GM12878 (cell line): ENCODE measurements around the gene CTBP1. TPM values are rescaled to one million over a fixed set of nuclear protein-coding genes. Genes with fewer than 3 reads are reported as not detected.
A peak's percentile ranks its signal among the peaks of the same experiment; 100 is the strongest.

ENCODE experiments used
- ATF2 ChIP-seq: IDR thresholded peaks from 2 replicates; pipeline ENCODE4 v1.6.1; 2012; ENCODE audit warnings: low read length, inconsistent platforms
- CUX1 ChIP-seq: IDR thresholded peaks from 2 replicates; pipeline ENCODE4 v1.6.1; 2012; ENCODE audit warnings: improper control_type of control experiment, low read depth, low read length; ENCODE audit not compliant: insufficient replicate concordance
- ETV6 ChIP-seq, 2 experiments: fragments of 450-650 bp in 1 of 2; IDR thresholded peaks in 1 of 2; conservative IDR thresholded peaks in 1 of 2; 2 replicates each; pipeline ENCODE4 v1.6.1; 2014; ENCODE audit warnings: antibody characterized with exemption in 1 of 2, borderline replicate concordance in 1 of 2, low read depth in 1 of 2, mild to moderate bottlenecking in 1 of 2, moderate library complexity in 1 of 2
- IKZF1 ChIP-seq: fragments of 450-650 bp; conservative IDR thresholded peaks from 2 replicates; pipeline ENCODE4 v1.6.1; 2017; ENCODE audit warnings: antibody characterized with exemption, mild to moderate bottlenecking
- MTA2 ChIP-seq: fragments of 450-650 bp; IDR thresholded peaks from 2 replicates; pipeline ENCODE4 v1.6.1; 2016; ENCODE audit warnings: low read depth, mild to moderate bottlenecking, moderate library complexity
- MYC ChIP-seq: IDR thresholded peaks from 2 replicates; pipeline ENCODE4 v1.6.1; 2011; ENCODE audit warnings: mild to moderate bottlenecking, low read length, moderate library complexity, inconsistent platforms; ENCODE audit not compliant: insufficient read depth, insufficient replicate concordance, insufficient read length, severe bottlenecking
- PML ChIP-seq: IDR thresholded peaks from 2 replicates; pipeline ENCODE4 v1.6.1; 2012; ENCODE audit warnings: low read length, inconsistent platforms
- REST ChIP-seq: IDR thresholded peaks from 2 replicates; pipeline ENCODE4 v1.6.1; 2012; ENCODE audit warnings: mild to moderate bottlenecking, low read depth, low read length
- RUNX3 ChIP-seq: IDR thresholded peaks from 2 replicates; pipeline ENCODE4 v1.6.1; 2012; ENCODE audit warnings: low read length, inconsistent platforms
- SUZ12 ChIP-seq: fragments of 200-600 bp; sonication (generic); IDR thresholded peaks from one replicate; pipeline ENCODE4 v1.6.1; 2018; ENCODE audit warnings: antibody characterized with exemption, mild to moderate bottlenecking; ENCODE audit not compliant: unreplicated experiment
- TBL1XR1 ChIP-seq: IDR thresholded peaks from 2 replicates; pipeline ENCODE4 v1.6.1; 2012; ENCODE audit warnings: low read depth, low read length, improper control_type of control experiment
- ZNF592 ChIP-seq: fragments of 450-650 bp; IDR thresholded peaks from 2 replicates; pipeline ENCODE4 v1.6.1; 2017; ENCODE audit warnings: mild to moderate bottlenecking, moderate library complexity
- ZNF622 ChIP-seq: fragments of 450-650 bp; IDR thresholded peaks from 2 replicates; pipeline ENCODE4 v1.6.1; 2017; ENCODE audit warnings: mild to moderate bottlenecking, inconsistent platforms
- polyA plus RNA-seq, 11 experiments: library from polyadenylated mRNA; depleted of rRNA in 4 of 11; unstranded in 6 of 11; stranded (reverse) in 5 of 11; fragments of >200 nt; fragmentation: Nextera tagmentation in 4 of 11; fragmentation: Illumina TruSeq in 1 of 11; extraction: Ambion mirVana in 4 of 11; extraction: Trizol in 1 of 11; gene quantifications; 1 replicate in 1 of 11; 2 replicates in 10 of 11; pipeline versions ENCODE4 v1.2.1 to v1.2.3, GENCODE V29; 2011 to 2016; ENCODE audit warnings: inconsistent platforms in 2 of 11, missing spikeins in 2 of 11, low read depth in 1 of 11
- total RNA-seq, 4 experiments: library from RNA; depleted of rRNA in 3 of 4; stranded (reverse); fragments of >200 nt in 3 of 4; fragmentation: Illumina TruSeq in 1 of 4; extraction: Trizol in 1 of 4; gene quantifications; 2 replicates each; pipeline versions ENCODE4 v1.2.1 to v1.2.3, GENCODE V29; 2013 to 2021

The CTBP1 gene
- total and polyA plus RNA-seq, 10 of the 15 experiments (the other 5 are each of a cell fraction or from before 2014, with no cell fraction given) = 7.4 to 182 (median 63.1) TPM

- no peak for TF ChIP-seq ETV6 (conservative IDR thresholded peaks at IDR 0.05 in 1 of 2, IDR thresholded peaks at IDR 0.05 in 1 of 2; ENCODE audit: borderline replicate concordance in 1 of 2, low read depth in 1 of 2)
- no peak for TF ChIP-seq IKZF1
- peak; percentile 38; the same call in 1 of the 2 replicates for TF ChIP-seq RUNX3
- TF ChIP-seq TBL1XR1 = no peak
- TF ChIP-seq CUX1 = no peak
- TF ChIP-seq ZNF622 = no peak
- no peak for TF ChIP-seq MYC
- TF ChIP-seq ATF2 = no peak
- no peak for TF ChIP-seq ZNF592
- TF ChIP-seq MTA2 = no peak
- no peak for TF ChIP-seq PML
- TF ChIP-seq SUZ12 = no peak
- TF ChIP-seq REST = no peak
Observed at GRCh38 chr4:1249731-1250526, 999 bp upstream of the CTBP1 start (continued).
